ENCODE results near the gene ZNF516. TPM values are rescaled to one million over a fixed set of nuclear protein-coding genes. Genes with fewer than 3 reads are reported as not detected.
A peak's percentile ranks its signal among the peaks of the same experiment; 100 is the strongest.

The ZNF516 gene
- total RNA-seq, 1 experiment from 2014 or later = 22.6 TPM

- no peak overlapping the region for H3K4me3 Mint-ChIP-seq
- H2BK20ac ChIP-seq (ENCODE audit: low read depth, low read length, poor library complexity, severe bottlenecking) = no peak overlapping the region
- DNase-seq = no peak
- H3K79me1 ChIP-seq (ENCODE audit: insufficient read depth, low read depth, low read length, poor library complexity, severe bottlenecking) = peaks cover 5% of the 10 kb centered on the region
- no peaks in the 10 kb centered on the region for H3K79me2 ChIP-seq (ENCODE audit: insufficient read depth, low read length)
- peak overlapping the region; percentile 43 for H4K5ac ChIP-seq (ENCODE audit: insufficient read length, low read depth, low read length)
- no peaks in the 10 kb centered on the region for H3K4me1 ChIP-seq (ENCODE audit: insufficient read depth, low read length)
- peak overlapping the region; percentile 55 for H3K56ac ChIP-seq (ENCODE audit: insufficient read length, low read depth, low read length)
- H4K20me1 ChIP-seq (ENCODE audit: control insufficient read depth, insufficient read depth, insufficient read length) = no peaks in the 10 kb centered on the region
- no peak overlapping the region for H2BK12ac ChIP-seq (ENCODE audit: insufficient read length, low read depth, low read length)
- H3K23me2 ChIP-seq (ENCODE audit: insufficient read length, low read depth, low read length, poor library complexity, severe bottlenecking) = no peaks in the 10 kb centered on the region
- H3K9me3 Mint-ChIP-seq = no peaks in the 10 kb centered on the region
- peak overlapping the region in 2 of 3 experiments; percentile 73 to 90; a peak in 4 of 7 replicates for H3K27ac Mint-ChIP-seq
- H4K91ac ChIP-seq (ENCODE audit: insufficient read length, low read depth, low read length) = peak overlapping the region; percentile 19
- H3K9me3 ChIP-seq (ENCODE audit: control insufficient read depth, low read depth, low read length) = no peaks in the 10 kb centered on the region
- no peak overlapping the region for H3K4ac ChIP-seq (ENCODE audit: low read depth, low read length)
- no peaks in the 10 kb centered on the region for H3K27me3 ChIP-seq (ENCODE audit: insufficient read depth, low read length)
- peaks cover 0 to 8% (median 5%) of the 10 kb centered on the region in 3 experiments; a peak in 3 of 7 replicates for H3K36me3 Mint-ChIP-seq (ENCODE audit: insufficient read depth in 1 of 3, low read depth in 3 of 3)
- peaks cover 0 to 6% of the 10 kb centered on the region in 2 experiments; a peak in 2 of 4 replicates for H3K4me1 Mint-ChIP-seq
- H3K23ac ChIP-seq (ENCODE audit: insufficient read length, low read depth, low read length) = no peak overlapping the region
- H4K8ac ChIP-seq (replicated peaks; ENCODE audit: insufficient read length, low read depth, low read length) = no peak overlapping the region
- no peak overlapping the region for H2AK5ac ChIP-seq (ENCODE audit: insufficient read length, low read length)
- peak overlapping the region; percentile 68; the same call in 1 of the 2 replicates for H3K14ac ChIP-seq (ENCODE audit: insufficient read depth, low read length)
- H3K4me2 ChIP-seq (ENCODE audit: insufficient read depth, insufficient read length, low read length) = no peak overlapping the region
- TF ChIP-seq CTCF (conservative IDR thresholded peaks at IDR 0.05) = no peak
- no peak overlapping the region for H2AFZ ChIP-seq (ENCODE audit: low read length)
- H2BK120ac ChIP-seq (ENCODE audit: low read depth, low read length, poor library complexity, severe bottlenecking) = no peak overlapping the region
- H2BK5ac ChIP-seq (ENCODE audit: insufficient read length, low read length) = no peak overlapping the region
- H2BK15ac ChIP-seq (ENCODE audit: low read depth, low read length) = no peak overlapping the region; the same call in 1 of the 2 replicates
- H3T11ph ChIP-seq (ENCODE audit: low read length) = no peak overlapping the region
- WGBS (ENCODE audit: extremely low coverage, insufficient read length, low lambda C conversion rate) = no CpG with 5 or more reads among the region's 20 CpGs
- H3K9ac ChIP-seq (ENCODE audit: extremely low read depth, insufficient read length, low read length) = no peak overlapping the region
- no peaks in the 10 kb centered on the region for H3K27me3 Mint-ChIP-seq (ENCODE audit: low read depth)
- no peak overlapping the region for H3K27ac ChIP-seq (ENCODE audit: insufficient read length, low read depth, low read length)
- no peak overlapping the region for H3K18ac ChIP-seq (ENCODE audit: insufficient read length, low read depth, low read length)
Measured at GRCh38 chr18:76466410-76466991, 28.5 kb downstream of the ZNF516 start.

Data from H9 (cell line).